Nucleus accumbens (tissue), 56 donors: ENCODE data around the gene DLK1.

ENCODE experiments used
- DNase-seq, 56 donors: peaks; one replicate each; lab custom pipeline; 2025; lab: John Stamatoyannopoulos, UW

Gene DLK1

DNA sequence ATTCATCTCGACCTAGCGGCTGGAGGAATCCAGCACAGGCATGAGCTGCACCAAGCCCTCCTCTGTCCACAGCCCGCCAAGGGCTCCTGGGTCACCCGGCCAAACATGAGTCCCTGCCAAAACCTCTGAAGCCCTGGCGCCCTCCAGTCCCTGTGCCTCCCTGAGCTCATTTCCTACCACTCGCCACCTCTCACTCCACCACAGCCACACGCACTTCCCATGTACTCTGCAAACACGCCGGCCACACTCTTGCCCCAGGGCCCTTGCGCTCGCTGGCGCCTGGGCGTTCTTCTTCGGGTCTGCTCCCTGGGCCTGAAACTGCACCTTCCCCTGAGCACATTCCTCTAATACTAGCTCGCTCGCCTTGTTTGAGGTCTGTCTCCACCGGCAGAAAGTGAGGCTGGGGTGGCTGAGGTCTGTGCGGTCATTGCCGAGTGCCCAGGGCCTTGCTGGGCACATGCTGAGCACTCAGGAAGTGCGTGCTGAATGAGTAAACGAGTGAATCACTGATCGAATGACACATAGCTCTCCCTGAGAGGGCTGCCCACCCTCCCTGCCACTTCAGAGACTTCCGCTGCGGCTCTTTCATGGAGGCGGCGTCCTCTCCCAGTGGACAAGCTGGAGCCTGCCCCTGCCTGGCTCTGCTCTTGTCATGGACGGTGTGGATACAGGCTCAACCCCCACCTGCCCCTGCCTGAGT, 33.7 kb upstream of the DLK1 start:
- DNase-seq = no peak

DNA sequence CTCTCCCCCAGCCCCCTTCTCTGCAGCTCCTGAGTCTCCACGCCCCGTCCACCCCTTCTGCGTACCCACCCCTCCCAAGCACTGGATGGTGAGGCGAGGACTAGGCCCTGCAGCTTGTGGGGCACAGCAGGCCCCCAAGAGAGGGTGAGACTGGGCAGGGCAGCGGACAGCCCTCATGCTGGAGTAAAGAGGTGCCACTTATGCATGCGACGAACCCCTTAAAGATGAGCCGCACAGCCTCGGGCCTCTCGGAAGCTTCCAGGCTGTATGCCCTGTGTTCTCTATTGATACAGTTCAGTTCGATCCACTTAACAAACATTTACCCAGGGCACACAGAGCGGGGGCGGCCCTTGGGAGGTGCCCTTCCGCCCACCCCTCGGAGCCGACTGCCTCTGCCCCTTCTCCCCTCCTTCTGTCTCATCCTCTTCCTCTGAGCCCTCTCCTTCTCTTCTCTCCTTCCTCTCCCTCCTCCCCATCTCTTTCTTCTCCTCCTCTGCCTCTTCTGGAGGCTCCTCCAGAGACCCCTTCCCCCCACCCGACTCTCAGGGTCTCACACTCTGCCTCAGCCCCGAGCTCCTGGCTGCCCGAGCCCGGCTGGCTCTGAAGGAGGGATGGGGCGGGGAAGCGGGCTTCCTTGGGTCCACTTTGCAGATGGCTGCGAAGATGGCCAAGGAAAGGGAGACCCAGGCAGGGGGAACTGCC, 32.7 kb upstream of the DLK1 start:
- DNase-seq = no peak

DNA sequence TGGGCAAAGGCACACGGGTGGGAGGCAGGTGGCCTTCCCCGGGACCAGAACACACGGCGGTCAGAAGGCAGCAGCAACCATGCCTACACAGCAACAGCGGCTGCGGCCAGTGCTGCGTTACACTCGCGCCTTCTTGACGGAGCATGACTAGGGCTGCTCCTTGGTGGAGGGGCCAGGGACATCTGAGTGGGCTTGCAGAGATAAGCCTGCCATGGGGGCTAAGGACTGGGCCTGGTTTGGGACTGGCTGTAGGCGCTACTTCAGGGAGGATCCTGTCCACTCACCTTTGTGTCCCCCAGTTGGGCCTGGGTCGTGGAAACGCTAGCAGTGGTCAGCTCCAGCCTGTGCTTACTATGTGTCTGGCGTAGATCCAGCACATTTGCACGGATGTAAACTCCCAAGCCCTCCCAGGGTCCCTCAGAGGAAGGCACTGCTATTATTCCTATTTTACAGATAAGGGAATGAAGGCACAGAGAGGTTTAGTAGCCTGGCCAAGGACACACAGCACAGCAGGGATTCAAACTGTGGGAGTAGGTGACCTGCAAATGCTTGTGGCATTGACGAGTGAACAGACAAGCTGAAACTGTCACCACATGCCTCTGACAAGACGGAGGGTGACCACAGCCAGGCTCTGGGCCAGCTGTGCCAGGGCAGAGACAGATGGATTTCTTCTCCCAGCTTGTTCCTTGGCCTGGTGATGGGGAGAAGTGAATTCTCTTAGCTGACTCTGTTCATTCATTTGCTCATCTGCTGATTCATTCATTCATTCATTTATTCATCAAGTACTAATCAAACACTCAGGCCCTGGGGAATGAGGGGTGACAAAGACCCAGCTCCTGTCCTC, 31.9 kb upstream of the DLK1 start:
- DNase-seq = no peak

DNA sequence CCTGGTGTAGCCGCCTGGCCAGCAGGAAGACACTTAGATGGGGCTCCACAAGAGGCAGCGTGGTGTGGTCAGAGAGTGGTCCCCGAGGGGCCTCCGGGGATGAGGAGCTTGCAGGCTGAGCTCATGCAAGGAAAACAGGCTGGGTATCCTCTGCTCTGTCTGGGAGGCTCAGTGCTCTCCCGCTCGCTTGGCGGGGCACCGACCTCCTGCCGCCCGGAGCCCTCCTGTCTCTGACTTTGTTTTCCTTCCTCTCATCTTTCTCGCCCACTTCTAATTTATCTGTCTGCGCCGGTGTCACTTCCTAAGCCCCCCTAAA, 31.3 kb upstream of the DLK1 start:
- DNase-seq = no peak

DNA sequence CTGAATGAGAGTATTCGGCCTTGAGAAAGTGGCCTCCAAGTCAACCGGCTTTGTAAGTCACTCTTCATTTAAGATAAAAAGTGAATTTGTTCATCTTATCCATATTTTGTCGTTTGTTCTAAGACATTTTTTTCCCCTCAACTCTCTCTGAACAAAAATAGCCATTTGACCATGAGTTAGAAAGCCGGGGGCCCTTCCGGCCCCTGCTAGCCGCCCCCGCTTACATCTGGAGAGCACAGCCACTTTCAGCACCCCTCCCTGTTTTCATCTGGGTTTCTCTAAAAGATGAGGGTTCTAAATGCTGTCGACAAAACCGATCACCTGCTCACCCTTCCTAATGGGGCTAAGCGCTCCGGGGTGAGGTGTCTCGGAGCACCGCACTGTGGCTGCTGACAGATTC, 30.7 kb upstream of the DLK1 start:
- no peak for DNase-seq

DNA sequence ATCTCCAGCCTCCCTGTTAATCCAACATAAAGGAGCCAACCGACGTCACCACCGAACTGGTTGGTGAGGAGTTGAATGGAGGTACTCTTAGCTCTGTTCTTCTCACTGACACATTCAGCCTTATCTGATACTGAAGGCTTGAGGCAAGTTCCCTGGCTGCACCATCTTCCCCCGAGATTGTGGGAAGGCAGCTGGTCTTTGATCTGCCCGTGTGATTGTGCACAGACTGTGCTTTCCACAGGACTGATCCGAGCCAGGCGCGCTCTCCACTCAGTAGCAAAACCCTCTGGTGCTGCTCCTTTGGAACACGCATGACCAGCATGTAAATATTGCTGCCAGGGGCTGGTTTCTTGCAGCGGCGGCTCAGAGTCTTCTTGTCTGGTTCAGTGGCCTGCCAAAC, 30.1 kb upstream of the DLK1 start:
- DNase-seq = no peak

DNA sequence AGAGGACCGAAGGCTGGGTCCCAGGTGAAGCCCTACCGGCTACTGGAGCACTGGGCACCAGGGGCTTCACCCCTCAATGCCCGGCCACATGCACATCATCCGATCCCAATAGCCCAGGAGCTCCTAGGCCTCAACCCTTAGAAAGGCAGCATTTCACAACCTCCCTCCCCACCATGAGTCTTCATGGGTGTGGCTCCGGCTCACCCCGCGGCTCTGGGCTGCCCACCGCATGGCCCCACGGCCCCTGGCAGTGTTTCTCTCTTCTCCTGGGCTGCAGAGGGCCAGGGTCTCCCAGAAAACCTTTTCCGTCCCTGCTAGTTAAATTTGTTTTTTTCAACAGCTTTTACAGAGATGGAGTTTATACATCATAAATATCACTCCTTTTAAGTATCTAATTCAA, 28.6 kb upstream of the DLK1 start:
- DNase-seq = no peak

DNA sequence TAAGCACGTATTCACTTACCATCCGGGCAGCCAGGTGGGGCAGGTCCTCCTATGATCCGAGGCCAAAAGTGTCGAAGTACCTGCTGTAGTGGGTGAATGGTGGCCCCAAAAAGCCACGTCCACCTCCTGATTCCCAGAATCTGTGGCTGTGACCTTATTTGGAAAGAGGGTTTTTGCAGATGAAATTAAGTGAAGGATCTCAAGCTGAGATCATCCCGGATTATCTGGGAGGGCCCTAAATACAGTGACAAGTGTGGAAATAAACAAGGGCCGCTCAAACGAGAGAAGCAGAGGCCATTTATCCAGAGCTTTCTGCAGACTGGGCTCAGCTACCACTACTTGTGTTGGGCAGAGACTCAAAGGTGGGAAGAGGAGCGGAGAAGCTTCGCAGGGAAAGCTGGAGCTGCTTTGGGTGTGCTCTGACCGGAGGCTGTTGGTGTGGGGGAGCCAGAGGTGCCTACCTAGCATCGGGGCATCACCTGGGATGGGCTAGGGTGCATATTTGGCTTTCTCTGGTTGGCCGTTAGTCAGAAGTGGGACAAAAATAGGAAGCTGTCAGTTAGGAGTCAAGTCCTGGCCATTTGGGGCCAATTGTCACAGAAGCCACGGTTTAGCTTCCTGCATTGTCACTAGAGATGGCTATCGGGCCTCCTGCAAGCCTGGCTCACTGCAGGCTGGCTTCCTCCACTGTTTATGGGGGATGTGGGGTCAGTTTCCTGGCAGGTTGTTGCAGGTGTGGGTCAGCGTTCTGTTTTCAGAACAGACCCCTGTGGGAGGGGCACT, 27.8 kb upstream of the DLK1 start:
- no peak for DNase-seq

DNA sequence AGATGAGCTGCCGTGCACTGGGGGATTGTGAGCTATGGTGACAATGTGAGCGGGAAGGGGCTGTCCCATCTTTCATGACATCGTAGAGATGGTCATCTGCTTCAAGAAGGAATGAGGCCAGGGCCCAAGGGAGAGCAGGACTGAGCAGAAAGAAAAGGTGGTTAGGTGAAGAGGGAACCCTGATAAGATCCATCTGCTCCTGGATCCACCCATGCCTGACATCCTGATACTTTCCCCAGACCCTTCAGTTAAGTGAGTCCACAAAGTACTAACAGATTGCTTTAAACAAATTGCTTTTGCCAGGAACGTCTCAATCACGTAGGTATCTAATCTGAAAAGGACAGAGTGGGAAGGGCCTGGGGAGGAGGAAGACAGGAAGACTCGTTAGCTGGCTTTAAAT, 25.4 kb upstream of the DLK1 start:
- no peak for DNase-seq

DNA sequence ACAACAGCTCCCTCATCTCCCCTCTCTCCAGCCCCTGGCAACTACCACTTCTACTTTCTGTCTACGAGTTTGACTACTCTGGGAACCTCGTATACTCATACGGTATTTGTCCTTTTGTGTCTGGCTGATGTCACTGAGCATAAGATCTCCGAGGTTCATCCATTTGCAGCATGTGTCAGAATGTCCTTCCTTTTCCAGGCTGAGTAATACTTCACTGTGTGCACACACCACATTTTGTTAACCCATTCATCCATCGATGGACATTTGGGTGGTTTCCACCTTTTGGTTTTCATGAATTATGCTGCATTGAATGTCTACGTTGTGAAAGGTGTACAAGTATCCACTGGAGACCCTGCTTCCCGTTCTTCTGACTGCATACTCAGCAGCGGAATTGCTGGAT, 24.1 kb upstream of the DLK1 start:
- DNase-seq = no peak

DNA sequence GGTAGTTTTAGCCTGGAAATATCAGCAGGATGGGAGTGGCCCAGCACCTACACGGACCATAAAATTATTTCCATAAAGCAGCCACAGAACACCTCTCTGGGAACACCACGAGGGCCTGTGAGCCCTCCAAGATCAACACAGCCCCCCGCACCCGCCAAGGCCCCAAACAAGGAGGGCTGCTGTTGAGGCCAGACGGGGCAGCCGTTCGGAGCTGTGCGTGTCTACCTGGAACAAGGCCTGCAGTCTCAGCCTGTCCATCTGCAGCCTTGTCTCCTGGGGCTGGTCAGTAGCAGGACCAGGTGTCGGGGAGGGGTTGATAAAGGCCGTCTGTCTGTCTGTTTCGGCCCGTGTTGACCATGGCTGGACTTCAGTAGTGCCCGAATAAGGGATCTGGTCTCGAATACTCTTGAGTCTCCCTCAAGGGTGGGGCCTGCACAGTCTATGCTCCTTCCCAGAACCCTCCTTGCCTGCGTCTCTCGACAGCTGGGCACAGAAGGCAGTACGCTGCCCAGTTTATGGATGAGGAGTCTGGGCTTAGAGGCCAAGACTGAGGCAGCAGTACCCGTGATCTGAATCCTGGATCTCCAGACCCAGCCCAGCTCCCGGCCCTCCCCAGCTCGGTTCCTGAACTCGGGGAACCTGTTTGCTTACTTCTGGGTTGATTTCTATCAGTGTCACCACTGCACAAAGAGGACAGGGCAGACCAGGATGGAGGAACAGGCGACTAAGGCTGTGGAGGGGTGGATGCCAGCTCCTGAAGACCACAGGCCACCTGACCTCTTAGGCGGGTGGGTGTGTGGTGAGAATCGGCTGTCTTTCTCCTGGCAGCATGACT, 23.1 kb upstream of the DLK1 start:
- DNase-seq = no peak

DNA sequence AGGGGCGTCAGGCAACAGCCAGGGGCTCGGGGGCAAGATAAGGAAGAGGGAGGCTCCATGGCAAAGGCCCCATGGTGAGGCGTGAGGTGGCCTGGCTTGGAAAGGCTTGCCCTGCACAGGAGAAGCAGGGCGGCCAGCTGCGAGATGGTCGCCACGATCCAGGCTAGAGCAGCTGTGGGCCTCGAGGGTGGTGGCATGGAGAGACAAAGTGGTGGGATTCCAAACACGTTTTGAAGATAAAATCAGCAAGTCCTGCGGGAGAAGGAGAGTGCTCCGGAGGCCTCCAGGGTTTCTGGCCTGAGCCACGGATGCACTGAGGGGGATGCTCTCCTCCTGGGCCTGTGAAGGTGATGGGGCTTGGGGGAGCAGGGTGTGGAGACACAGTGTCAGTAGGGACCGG, 20.5 kb upstream of the DLK1 start:
- no peak for DNase-seq

DNA sequence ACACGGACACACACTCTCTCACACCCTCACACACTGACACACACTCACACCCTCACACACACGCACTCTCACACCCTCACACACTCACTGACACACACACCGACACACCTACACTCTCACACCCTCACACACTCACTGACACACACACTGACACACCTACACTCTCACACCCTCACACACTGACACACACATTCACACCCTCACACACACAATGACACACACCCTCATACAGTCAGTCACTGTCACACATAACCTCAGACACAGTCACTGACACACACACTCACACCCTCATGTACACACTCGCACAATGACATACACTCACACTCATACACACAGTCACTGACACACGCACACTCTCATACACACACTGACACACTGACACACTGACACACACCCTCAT, 19.8 kb upstream of the DLK1 start:
- DNase-seq = no peak

DNA sequence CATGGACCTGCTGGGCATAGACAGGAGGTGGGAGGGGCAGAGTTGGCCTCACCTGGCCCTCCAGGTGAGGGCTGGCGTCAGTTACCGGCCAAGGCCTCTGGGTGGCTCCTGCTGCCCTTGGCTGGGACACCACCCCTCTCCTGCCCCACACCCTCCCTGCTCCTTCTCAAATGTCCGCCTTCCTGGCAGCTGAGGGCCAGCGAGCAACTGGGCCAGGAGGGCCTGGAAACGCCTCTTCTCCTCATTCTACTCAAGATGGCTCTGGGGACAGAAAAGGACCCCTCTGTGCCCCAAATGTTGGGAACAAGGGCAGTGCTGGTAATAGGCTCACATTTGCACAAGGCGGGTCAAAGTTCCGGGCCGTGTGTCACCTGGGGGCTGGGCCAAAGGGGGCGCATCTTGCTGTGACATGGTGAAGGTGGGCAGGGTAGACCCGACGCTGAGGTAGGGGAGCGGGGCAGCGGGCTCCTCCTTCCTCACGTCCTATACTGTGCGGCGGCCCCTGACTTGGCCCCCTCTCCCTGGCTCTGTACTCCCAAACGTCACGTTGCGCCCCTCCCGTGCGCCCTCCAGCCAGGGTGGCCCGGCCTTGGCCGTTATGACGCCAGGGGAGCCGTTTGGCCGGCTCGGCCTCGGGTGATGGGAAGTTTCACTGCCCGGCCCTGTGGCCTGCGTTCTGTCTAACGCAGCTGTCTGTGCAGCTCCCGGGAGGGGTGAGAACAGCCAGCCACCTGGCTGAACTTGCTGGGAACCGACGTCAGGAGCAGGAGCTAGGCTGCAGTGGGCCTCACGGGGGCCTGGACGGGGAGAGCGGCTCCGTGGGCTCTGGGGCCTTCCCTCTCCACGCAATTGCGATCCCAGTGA, 18.0 kb upstream of the DLK1 start:
- no peak for DNase-seq

DNA sequence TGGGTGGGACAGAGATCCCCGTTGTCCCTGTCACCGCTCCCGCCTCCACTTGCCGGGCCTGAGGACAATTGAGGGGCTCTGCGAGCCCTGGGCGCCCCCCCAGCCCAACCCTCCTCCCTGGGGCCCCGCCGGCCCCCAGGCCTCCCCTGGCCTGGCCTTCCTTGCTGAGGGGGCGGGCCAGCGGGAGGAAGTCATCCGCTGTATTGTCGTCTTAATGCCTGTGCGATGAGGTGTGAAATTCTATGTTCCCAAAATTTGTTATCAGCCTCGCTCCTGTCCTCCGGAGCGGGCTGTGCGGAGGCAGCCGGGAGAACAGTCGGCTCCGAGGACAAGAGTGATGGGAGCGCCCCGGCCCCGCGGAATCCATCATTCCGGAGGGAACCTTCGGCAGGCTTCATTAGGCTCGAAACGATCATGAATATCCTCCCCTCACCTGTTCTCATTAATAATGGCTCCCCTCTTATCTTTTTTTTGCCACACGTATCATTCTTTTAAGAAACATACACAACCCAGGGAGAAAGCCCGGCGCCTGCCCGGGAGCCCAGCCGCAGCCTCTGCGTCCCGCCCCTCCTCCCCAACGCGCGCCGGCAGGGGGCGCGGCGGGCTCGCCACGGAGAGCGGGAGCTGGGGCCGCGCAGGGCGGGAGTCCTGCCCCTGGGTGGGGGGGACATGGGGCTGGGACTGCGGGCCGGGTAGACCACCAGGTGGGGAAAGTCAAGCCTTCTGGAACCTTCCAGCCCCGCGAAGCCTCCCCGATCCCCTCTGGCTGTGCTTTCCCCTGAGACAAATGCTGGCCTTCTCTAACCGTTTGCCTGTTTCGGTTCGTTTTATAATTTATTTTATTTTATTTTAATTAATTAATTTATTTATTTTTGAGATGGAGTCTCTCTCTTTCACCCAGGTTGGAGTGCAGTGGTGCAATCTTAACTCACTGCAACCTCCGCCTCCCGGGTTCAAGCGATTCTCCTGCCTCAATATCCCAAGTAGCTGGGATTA, 17.1 kb upstream of the DLK1 start:
- peak in 8 of 56 donors; percentile 3 to 32 (median 10) for DNase-seq

DNA sequence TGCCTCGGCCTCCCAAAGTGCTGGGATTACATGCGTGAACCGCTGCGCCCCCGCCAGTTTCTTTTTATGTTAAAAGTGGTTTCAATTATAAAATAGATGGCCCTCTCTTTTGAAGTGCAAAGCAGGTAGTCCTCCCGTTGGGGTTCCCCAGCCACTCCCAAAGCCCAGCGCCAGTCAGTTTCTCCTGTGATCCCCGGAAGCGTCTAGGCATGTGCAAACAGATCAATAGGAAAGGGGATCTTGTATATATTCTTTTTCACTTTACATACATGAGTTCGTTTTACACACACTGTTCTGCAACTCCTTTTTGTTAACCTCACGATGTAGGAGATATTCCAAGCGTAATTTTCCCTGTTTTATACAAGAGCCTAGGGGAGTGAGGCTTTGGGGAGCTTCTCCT, 16.3 kb upstream of the DLK1 start:
- no peak for DNase-seq

DNA sequence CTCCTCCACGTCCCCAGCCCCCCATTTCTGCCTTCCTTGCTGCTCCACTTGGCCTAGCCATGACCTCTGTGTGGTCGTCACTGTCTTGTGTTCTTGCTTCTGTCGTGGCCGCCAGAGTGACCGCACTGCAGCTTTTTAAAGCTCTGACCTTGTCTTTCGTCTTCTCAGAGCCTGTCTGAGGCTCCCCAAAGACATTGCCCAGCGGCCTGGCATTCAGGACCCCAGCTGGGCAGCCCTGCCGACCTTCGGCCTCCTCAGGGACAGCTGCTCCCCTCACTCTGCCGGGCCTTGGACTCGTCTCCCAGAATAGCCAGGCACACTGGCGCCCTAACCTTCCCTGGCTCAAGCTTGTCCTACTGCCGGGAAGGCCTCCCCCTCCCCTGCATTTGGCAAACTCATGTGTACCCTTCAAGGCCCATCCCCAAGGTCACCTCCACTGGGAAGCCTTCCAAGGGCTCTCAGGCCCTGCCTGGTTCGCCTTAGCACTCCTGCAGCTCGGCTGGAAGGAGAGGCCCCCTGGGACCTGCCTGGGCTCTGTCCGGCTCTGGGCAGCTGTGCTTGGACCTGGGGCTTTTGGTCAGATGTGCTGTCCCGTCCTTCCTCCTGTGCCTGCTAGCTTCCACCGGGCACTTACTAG, 15.7 kb upstream of the DLK1 start:
- no peak for DNase-seq
